ENCODE data around the gene SDF2L1.
"Not testable (repeated sequence)": the region's sequence is repeated elsewhere in the genome, so short reads cannot be mapped to it uniquely, and the experiment has no call there.

The SDF2L1 gene

GRCh38 chr22:21688706-21689381, 46.7 kb downstream of the SDF2L1 start:
- DNase-seq, result no peak

GRCh38 chr22:21690401-21690801, 48.3 kb downstream of the SDF2L1 start:
- DNase-seq, result no peak

GRCh38 chr22:21691816-21692215, 49.7 kb downstream of the SDF2L1 start:
- DNase-seq, result no peak

- DNase-seq, result not testable (repeated sequence)
These were observed 50.8 kb downstream of the SDF2L1 start for GRCh38 chr22:21692856-21693255.

- no peak for DNase-seq
These were observed 51.4 kb downstream of the SDF2L1 start for GRCh38 chr22:21693333-21693998.

Data from SHP77 treated with DMSO at 0.1 percent for 48 hours (cell line).